GM23248 (cell line): Measurements from ENCODE around the gene DEDD.

Source experiments
- EZH2 ChIP-seq: fragments of 200-600 bp; sonication (generic); IDR thresholded peaks from 2 replicates; pipeline ENCODE4 v1.6.1; 2018; ENCODE audit warnings: antibody characterized with exemption, mild to moderate bottlenecking; ENCODE audit not compliant: insufficient read depth, poor library complexity, severe bottlenecking
- EZH2phosphoT487 ChIP-seq: fragments of 200-600 bp; sonication (generic); IDR thresholded peaks from 2 replicates; pipeline ENCODE4 v1.6.1; 2018; ENCODE audit warnings: antibody characterized with exemption, moderate library complexity, mild to moderate bottlenecking, low read depth; ENCODE audit not compliant: insufficient read depth

GRCh38 chr1:161166669-161167548 is 34.4 kb upstream of the DEDD start:
- TF ChIP-seq EZH2 (no peak), EZH2phosphoT487 (no peak)
